HCT116 (cell line): Measurements from ENCODE around the gene CAVIN2. TPM values are rescaled to one million over a fixed set of nuclear protein-coding genes. Genes with fewer than 3 reads are reported as not detected.

ENCODE experiments used
- ATAC-seq: fragments of 200-7000 bp; cut with Tn5 transposase; 2 replicates; pipeline ENCODE4 v1.9.1; 2020; ENCODE audit warnings: mild to moderate bottlenecking, moderate library complexity
- BruUV-seq: library from RNA; stranded (reverse); fragments of 400-500 nt; replicated peaks from 2 replicates; lab custom pipeline; 2021; lab: Mats Ljungman, UMichigan
- CTCF ChIA-PET: fragments of 300-600 bp; sonication (Branson Sonifier 250); formaldehyde crosslinking; loops from one replicate; lab custom pipeline; 2021; ENCODE audit warnings: antibody characterized with exemption; lab: Charles Lee
- POLR2A ChIA-PET: fragments of 300-600, 350-600 bp; sonication (Branson Sonifier 250); formaldehyde crosslinking; loops from one replicate; lab custom pipeline; 2021; ENCODE audit warnings: antibody characterized with exemption; lab: Charles Lee
- RAD21 ChIA-PET, 2 experiments: fragments of 300-600 bp; sonication (Branson Sonifier 250); formaldehyde crosslinking; loops; one replicate each; lab custom pipeline; 2023; ENCODE audit warnings: low total read pairs in 2 of 2; ENCODE audit not compliant: uncharacterized antibody in 2 of 2, unreplicated experiment in 2 of 2, low non-redundant PET in 1 of 2; lab: Charles Lee
- DNase-seq: peaks from one replicate; pipeline ENCODE4 v3.0.0-alpha.2; 2010; ENCODE audit warnings: low read depth, low spot score
- H2AFZ ChIP-seq: fragments of 200-600 bp; shearing (Covaris generic), sonication (generic); 2 replicates; pipeline ENCODE4 v1.6.1; 2017; ENCODE audit warnings: low read depth, mixed run types, mixed read lengths, antibody characterized with exemption, low read length; ENCODE audit not compliant: poor library complexity, severe bottlenecking
- H3K27ac ChIP-seq: 2 replicates; pipeline ENCODE4 v1.5.1; 2012; ENCODE audit warnings: low read depth, low read length
- H3K27me3 ChIP-seq: fragments of 200-600 bp; sonication (generic); 2 replicates; pipeline ENCODE4 v1.6.1; 2016; ENCODE audit warnings: mixed run types, low read length, mixed read lengths; ENCODE audit not compliant: insufficient read depth
- H3K36me3 ChIP-seq, 2 experiments: fragments of 200-500 bp in 1 of 2; fragments of 200-600 bp in 1 of 2; sonication (Bioruptor generic) in 1 of 2; sonication (generic) in 1 of 2; 2 replicates each; pipeline versions ENCODE4 v1.5.1 to v1.6.1; 2014 to 2016; ENCODE audit warnings: low read length in 2 of 2, inconsistent platforms in 1 of 2, mixed read lengths in 1 of 2, mixed run types in 1 of 2; ENCODE audit not compliant: insufficient read depth in 2 of 2, control insufficient read depth in 1 of 2
- H3K4me1 ChIP-seq, 2 experiments: fragments of 200-600 bp in 1 of 2; sonication (generic) in 1 of 2; 2 replicates each; pipeline versions ENCODE4 v1.5.1 to v1.6.1; 2012 to 2017; ENCODE audit warnings: low read length in 2 of 2, inconsistent platforms in 1 of 2, mild to moderate bottlenecking in 1 of 2, mixed read lengths in 1 of 2, mixed run types in 1 of 2, moderate library complexity in 1 of 2; ENCODE audit not compliant: insufficient read depth in 2 of 2, control insufficient read depth in 1 of 2
- H3K4me2 ChIP-seq: fragments of 200-600 bp; sonication (generic); 2 replicates; pipeline ENCODE4 v1.6.1; 2017; ENCODE audit warnings: mixed run types, low read length, mixed read lengths
- H3K4me3 ChIP-seq, 2 experiments: fragments of 200-600 bp in 1 of 2; sonication (generic) in 1 of 2; replicated peaks in 1 of 2; 2 replicates each; pipeline ENCODE4 v1.5.1; 2011 to 2016; ENCODE audit warnings: low read length in 2 of 2, control low read depth in 1 of 2, low read depth in 1 of 2, mild to moderate bottlenecking in 1 of 2, mixed read lengths in 1 of 2, mixed run types in 1 of 2
- H3K79me2 ChIP-seq: fragments of 200-600 bp; sonication (generic); 2 replicates; pipeline ENCODE4 v1.6.1; 2017; ENCODE audit warnings: mild to moderate bottlenecking, mixed run types, low read length, moderate library complexity, mixed read lengths; ENCODE audit not compliant: insufficient read depth
- H3K9ac ChIP-seq: fragments of 200-600 bp; sonication (generic); 2 replicates; pipeline ENCODE4 v1.6.1; 2016; ENCODE audit warnings: low read length, mixed read lengths
- H3K9me2 ChIP-seq: fragments of 200-600 bp; sonication (generic), shearing (Covaris generic); 2 replicates; pipeline ENCODE4 v1.6.1; 2017; ENCODE audit warnings: mixed run types, mild to moderate bottlenecking, moderate library complexity; ENCODE audit not compliant: insufficient read depth
- H3K9me3 ChIP-seq, 2 experiments: fragments of 200-500 bp in 1 of 2; fragments of 200-600 bp in 1 of 2; sonication (Bioruptor generic) in 1 of 2; sonication (generic) in 1 of 2; 2 replicates each; pipeline ENCODE4 v1.6.1; 2014 to 2017; ENCODE audit warnings: low read length in 2 of 2, mixed read lengths in 2 of 2, inconsistent platforms in 1 of 2, low read depth in 1 of 2, mild to moderate bottlenecking in 1 of 2, mixed run types in 1 of 2, moderate library complexity in 1 of 2; ENCODE audit not compliant: control insufficient read depth in 1 of 2, insufficient read depth in 1 of 2
- H4K20me1 ChIP-seq: fragments of 200-600 bp; sonication (generic), shearing (Covaris generic); 2 replicates; pipeline ENCODE4 v1.6.1; 2017; ENCODE audit warnings: mixed run types, mild to moderate bottlenecking, moderate library complexity; ENCODE audit not compliant: insufficient read depth
- CBX3 ChIP-seq: IDR thresholded peaks from 2 replicates; pipeline ENCODE4 v1.6.1; 2012; ENCODE audit warnings: low read depth
- CEBPB ChIP-seq: IDR thresholded peaks from 2 replicates; pipeline ENCODE4 v1.6.1; 2012; ENCODE audit warnings: low read depth
- ELF1 ChIP-seq: IDR thresholded peaks from 2 replicates; pipeline ENCODE4 v1.6.1; 2012; ENCODE audit warnings: low read depth, borderline replicate concordance
- EZH2 ChIP-seq: fragments of 200-600 bp; sonication (generic); IDR thresholded peaks from 2 replicates; pipeline ENCODE4 v1.6.1; 2017; ENCODE audit warnings: antibody characterized with exemption, mixed run types
- FOSL1 ChIP-seq: IDR thresholded peaks from 2 replicates; pipeline ENCODE4 v1.6.1; 2012; ENCODE audit warnings: low read depth
- POLR2A ChIP-seq: IDR thresholded peaks from 2 replicates; pipeline ENCODE4 v1.7.0; 2011; ENCODE audit warnings: borderline replicate concordance; ENCODE audit not compliant: insufficient read depth, insufficient read length; ENCODE audit errors: extremely low read depth
- RAD21 ChIP-seq: IDR thresholded peaks from 2 replicates; pipeline ENCODE4 v1.6.1; 2012; ENCODE audit warnings: low read depth, mild to moderate bottlenecking
- SIN3A ChIP-seq: IDR thresholded peaks from 2 replicates; pipeline ENCODE4 v1.6.1; 2012; ENCODE audit warnings: low read depth
- SP1 ChIP-seq: IDR thresholded peaks from 2 replicates; pipeline ENCODE4 v1.6.1; 2012; ENCODE audit warnings: low read depth
- SRF ChIP-seq: IDR thresholded peaks from 2 replicates; pipeline ENCODE4 v1.6.1; 2012; ENCODE audit warnings: low read depth
- YY1 ChIP-seq: IDR thresholded peaks from 2 replicates; pipeline ENCODE4 v1.6.1; 2011; ENCODE audit warnings: low read length, low read depth, moderate library complexity, mild to moderate bottlenecking; ENCODE audit not compliant: insufficient replicate concordance; ENCODE audit errors: extremely low read depth
- ZFX ChIP-seq: fragments of 450-650 bp; IDR thresholded peaks from 2 replicates; pipeline ENCODE4 v1.6.1; 2017
- intact Hi-C: fragments of 100-400 bp; cut with micrococcal nuclease; formaldehyde crosslinking; loops from 2 replicates; pipeline ENCODE4 v1.10.0; 2022
- total RNA-seq: library from RNA; stranded (reverse); gene quantifications from one replicate; pipeline ENCODE4 v1.2.1, GENCODE V29; 2021; ENCODE audit not compliant: unreplicated experiment
- TF ChIP-seq, protein P1 (sequence below): IDR thresholded peaks from 2 replicates; pipeline ENCODE4 v1.6.1; 2012
- TF ChIP-seq, protein P2 (sequence below): IDR thresholded peaks from 2 replicates; pipeline ENCODE4 v1.6.1; 2012; ENCODE audit warnings: low read depth
- TF ChIP-seq, protein P3 (sequence below): IDR thresholded peaks from 2 replicates; pipeline ENCODE4 v1.6.1; 2011; ENCODE audit warnings: mild to moderate bottlenecking, low read length, moderate library complexity; ENCODE audit not compliant: insufficient replicate concordance; ENCODE audit errors: extremely low read depth
- TF ChIP-seq, protein P4 (sequence below): IDR thresholded peaks from 2 replicates; pipeline ENCODE4 v1.6.1; 2012

Gene CAVIN2
- total RNA-seq, 1 experiment from 2014 or later: 0.27 TPM

DNA sequence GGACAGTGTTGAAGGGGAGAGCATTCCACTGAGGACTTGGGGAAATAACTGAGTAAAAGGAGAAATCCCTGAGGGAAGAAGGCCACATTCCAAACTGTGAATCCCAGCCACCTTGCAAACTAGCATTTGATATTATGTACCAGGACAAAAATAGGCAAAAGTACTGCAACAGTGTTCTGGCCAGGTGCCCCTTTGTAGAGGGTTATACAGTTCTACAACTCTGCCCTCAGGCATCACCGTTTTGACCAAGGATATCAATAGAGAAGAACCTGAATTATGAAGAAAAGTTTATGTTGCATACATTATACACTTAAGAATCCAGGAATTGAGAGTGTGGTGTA is 20.6 kb upstream of the CAVIN2 start:
- Histone ChIP-seq H3K4me2 (peak overlapping the region; percentile 70), H4K20me1 (no peaks in the 10 kb centered on the region), H3K4me1 (peaks cover 37 to 45% of the 10 kb centered on the region in 2 experiments), H3K27ac (peak overlapping the region; percentile 92), H3K4me3 (peak overlapping the region in 1 of 2 experiments; percentile 34; a peak in 2 of 4 replicates), H3K36me3 (no peaks in the 10 kb centered on the region), H3K79me2 (no peaks in the 10 kb centered on the region), H3K9me3 (no peaks in the 10 kb centered on the region), H3K9ac (peak overlapping the region; percentile 36), H2AFZ (peak overlapping the region; percentile 83), H3K27me3 (no peaks in the 10 kb centered on the region), H3K9me2 (no peaks in the 10 kb centered on the region)
- CTCF ChIA-PET: interaction anchor here (1.0 kb wide), 1 partner anchor 295 kb away, joined by 4 read pairs; no protein-coding TSS in a partner anchor
- POLR2A ChIA-PET: no interaction called here
- no peak for TF ChIP-seq SP1
- TF ChIP-seq ZFX: no peak
- TF ChIP-seq CBX3: no peak
- TF ChIP-seq POLR2A: no peak
- TF ChIP-seq, protein P1, sequence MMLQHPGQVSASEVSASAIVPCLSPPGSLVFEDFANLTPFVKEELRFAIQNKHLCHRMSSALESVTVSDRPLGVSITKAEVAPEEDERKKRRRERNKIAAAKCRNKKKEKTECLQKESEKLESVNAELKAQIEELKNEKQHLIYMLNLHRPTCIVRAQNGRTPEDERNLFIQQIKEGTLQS: no peak
- no peak for TF ChIP-seq ELF1
- TF ChIP-seq, protein P2, sequence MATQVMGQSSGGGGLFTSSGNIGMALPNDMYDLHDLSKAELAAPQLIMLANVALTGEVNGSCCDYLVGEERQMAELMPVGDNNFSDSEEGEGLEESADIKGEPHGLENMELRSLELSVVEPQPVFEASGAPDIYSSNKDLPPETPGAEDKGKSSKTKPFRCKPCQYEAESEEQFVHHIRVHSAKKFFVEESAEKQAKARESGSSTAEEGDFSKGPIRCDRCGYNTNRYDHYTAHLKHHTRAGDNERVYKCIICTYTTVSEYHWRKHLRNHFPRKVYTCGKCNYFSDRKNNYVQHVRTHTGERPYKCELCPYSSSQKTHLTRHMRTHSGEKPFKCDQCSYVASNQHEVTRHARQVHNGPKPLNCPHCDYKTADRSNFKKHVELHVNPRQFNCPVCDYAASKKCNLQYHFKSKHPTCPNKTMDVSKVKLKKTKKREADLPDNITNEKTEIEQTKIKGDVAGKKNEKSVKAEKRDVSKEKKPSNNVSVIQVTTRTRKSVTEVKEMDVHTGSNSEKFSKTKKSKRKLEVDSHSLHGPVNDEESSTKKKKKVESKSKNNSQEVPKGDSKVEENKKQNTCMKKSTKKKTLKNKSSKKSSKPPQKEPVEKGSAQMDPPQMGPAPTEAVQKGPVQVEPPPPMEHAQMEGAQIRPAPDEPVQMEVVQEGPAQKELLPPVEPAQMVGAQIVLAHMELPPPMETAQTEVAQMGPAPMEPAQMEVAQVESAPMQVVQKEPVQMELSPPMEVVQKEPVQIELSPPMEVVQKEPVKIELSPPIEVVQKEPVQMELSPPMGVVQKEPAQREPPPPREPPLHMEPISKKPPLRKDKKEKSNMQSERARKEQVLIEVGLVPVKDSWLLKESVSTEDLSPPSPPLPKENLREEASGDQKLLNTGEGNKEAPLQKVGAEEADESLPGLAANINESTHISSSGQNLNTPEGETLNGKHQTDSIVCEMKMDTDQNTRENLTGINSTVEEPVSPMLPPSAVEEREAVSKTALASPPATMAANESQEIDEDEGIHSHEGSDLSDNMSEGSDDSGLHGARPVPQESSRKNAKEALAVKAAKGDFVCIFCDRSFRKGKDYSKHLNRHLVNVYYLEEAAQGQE: no peak
- TF ChIP-seq SRF: no peak
- no peak for TF ChIP-seq YY1
- no peak for TF ChIP-seq SIN3A
- no peak for TF ChIP-seq RAD21
- TF ChIP-seq, protein P3, sequence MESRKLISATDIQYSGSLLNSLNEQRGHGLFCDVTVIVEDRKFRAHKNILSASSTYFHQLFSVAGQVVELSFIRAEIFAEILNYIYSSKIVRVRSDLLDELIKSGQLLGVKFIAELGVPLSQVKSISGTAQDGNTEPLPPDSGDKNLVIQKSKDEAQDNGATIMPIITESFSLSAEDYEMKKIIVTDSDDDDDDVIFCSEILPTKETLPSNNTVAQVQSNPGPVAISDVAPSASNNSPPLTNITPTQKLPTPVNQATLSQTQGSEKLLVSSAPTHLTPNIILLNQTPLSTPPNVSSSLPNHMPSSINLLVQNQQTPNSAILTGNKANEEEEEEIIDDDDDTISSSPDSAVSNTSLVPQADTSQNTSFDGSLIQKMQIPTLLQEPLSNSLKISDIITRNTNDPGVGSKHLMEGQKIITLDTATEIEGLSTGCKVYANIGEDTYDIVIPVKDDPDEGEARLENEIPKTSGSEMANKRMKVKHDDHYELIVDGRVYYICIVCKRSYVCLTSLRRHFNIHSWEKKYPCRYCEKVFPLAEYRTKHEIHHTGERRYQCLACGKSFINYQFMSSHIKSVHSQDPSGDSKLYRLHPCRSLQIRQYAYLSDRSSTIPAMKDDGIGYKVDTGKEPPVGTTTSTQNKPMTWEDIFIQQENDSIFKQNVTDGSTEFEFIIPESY: no peak
- TF ChIP-seq CEBPB: no peak
- TF ChIP-seq EZH2: no peak
- TF ChIP-seq, protein P4, sequence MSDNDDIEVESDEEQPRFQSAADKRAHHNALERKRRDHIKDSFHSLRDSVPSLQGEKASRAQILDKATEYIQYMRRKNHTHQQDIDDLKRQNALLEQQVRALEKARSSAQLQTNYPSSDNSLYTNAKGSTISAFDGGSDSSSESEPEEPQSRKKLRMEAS: no peak
- no peak for TF ChIP-seq FOSL1
- RAD21 ChIA-PET: interaction anchor here (1.0 to 2.4 kb wide), 2 partner anchors 55 to 295 kb away, joined by 5 to 8 read pairs; no protein-coding TSS in a partner anchor
- no TSS peak for BruUV-seq
- ATAC-seq (peak; percentile 8), DNase-seq (no peak)
- intact Hi-C loops: no loop called here
